AG09309 (cell line): Measurements from ENCODE around the gene PLEKHA8.

ENCODE experiments used
- DNase-seq: peaks from one replicate; pipeline ENCODE4 v3.0.0-alpha.2; 2010; ENCODE audit warnings: low read depth
- H3K4me3 ChIP-seq: 2 replicates; pipeline ENCODE4 v1.5.1; 2011; ENCODE audit warnings: mild to moderate bottlenecking, low read depth, low read length, moderate library complexity; ENCODE audit not compliant: control insufficient read depth
- TF ChIP-seq, protein P1 (sequence below): IDR thresholded peaks from 2 replicates; pipeline ENCODE4 v1.5.1; 2011; ENCODE audit warnings: mild to moderate bottlenecking, low read depth, low read length, inconsistent platforms; ENCODE audit not compliant: insufficient read depth, control insufficient read depth; ENCODE audit errors: missing control alignments

PLEKHA8 gene

DNA sequence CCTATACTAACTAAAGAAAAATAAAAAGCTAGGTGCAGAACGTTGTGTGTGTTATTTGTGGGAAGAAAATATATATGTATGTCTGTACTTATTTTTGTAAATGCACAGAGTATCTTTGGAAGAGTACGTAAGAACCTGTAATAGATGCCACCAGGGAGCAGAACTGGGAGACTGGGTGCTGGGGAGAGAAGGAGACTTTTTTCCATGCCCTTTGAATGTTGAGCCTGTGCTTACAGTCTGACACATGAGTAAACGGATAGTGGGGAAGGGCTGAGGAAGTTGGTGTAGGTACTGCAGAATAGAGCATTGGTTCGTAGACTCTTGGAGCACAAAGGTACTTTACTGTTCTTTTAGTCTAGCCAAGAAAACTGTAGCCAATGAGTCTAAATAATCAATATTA, 37.3 kb upstream of the PLEKHA8 start:
- TF ChIP-seq, protein P1, sequence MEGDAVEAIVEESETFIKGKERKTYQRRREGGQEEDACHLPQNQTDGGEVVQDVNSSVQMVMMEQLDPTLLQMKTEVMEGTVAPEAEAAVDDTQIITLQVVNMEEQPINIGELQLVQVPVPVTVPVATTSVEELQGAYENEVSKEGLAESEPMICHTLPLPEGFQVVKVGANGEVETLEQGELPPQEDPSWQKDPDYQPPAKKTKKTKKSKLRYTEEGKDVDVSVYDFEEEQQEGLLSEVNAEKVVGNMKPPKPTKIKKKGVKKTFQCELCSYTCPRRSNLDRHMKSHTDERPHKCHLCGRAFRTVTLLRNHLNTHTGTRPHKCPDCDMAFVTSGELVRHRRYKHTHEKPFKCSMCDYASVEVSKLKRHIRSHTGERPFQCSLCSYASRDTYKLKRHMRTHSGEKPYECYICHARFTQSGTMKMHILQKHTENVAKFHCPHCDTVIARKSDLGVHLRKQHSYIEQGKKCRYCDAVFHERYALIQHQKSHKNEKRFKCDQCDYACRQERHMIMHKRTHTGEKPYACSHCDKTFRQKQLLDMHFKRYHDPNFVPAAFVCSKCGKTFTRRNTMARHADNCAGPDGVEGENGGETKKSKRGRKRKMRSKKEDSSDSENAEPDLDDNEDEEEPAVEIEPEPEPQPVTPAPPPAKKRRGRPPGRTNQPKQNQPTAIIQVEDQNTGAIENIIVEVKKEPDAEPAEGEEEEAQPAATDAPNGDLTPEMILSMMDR, result no peak
- H3K4me3 ChIP-seq, result no peak overlapping the region

DNA sequence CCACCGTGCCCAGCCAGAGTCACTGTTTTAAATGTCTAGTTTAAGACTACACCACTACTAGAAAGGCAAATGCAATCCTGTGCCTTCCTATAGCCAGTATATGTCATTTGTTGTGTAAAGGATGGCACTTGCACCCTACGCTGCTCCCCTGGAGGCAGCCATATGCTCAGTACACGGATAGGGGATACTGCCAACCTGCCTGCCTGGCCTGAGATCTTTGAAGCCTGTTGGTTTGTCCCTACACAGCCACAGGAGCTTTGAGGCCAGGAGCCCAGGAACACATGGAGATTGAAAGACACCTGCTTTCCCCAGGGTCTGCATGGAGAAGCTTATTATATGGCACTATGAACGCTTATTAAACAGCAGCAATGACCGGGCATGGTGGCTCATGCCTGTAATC, 36.3 kb upstream of the PLEKHA8 start:
- H3K4me3 ChIP-seq, result no peak overlapping the region
- TF ChIP-seq, protein P1, result no peak
- no peak for DNase-seq

More for the DNA sequence above, 37.3 kb upstream of the PLEKHA8 start:
- DNase-seq, result no peak

DNA sequence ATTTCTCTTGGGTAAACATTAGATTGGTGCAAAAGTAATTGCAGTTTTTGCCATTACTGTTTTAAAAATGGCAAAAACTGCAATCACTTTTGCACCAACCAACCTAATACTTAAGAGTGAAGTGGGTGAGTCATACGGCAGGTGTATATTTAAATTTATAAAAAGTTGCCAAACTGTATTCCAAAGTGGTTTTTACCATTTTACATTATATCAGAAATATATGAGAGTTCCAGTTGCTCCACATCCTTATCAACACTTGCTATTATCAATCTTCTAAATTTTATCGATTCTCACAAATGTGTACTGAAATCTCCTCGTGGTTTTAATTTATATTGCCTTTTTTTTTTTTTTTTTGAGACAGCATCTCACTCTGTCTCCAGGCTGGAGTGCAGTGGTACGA, 35.1 kb upstream of the PLEKHA8 start:
- no peak overlapping the region for H3K4me3 ChIP-seq
- TF ChIP-seq, protein P1, result no peak
- DNase-seq, result no peak

DNA sequence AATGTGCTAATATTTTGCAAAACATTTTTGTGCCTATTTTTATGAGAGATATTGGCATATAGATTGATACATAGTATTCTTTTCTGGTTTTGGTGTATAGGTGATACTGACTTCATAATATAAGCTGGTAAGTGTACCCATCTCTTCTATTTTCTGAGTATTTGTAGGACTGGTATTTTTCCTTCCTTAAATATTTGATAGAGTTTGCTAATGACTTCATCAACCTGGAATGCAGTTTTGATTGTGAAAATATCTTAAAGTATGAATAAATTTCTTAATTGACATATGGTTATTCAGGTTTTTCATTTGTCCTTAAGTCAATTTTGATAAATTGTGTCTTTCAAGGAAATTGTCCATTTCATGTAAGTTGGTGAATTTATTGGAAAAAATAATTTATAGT, 32.6 kb upstream of the PLEKHA8 start:
- no peak for DNase-seq
- no peak overlapping the region for H3K4me3 ChIP-seq
- TF ChIP-seq, protein P1, result no peak

DNA sequence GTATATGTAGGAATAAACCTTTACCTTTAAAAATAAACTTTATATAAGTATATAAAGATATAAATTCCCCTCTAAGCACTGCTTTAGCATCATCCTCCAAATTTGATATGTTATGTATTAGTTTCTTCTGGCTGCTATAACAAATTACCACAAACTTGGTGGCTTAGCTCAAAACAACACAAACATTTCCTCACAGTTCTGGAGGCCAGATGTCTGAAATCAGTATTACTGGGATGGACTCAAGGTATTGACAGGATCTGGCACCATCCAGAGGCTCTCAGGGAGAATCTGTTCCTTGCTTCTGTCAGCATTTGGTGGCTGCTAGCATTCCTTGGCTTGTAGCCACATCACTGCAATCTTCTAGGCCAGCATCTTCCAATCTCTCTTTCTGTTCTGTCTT, 31.9 kb upstream of the PLEKHA8 start:
- DNase-seq, result no peak
- TF ChIP-seq, protein P1, result no peak

DNA sequence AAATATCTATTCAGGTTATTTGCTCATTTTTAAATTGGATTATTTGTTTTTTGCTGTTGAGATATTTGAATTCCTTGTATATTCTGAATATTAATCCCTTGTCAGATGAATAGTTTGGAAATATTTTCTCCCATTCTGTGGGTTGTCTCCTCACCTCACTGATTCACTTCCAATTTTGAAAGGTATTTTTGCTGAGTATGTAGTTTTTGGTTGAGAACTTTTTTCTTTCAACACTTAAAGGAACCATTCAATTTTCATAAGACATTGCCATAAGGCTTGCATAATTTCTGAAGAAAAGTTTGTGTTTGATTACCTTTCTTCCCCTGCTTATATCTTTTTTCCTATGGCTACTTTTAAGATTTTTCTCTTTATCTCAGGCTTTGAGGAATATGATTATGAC, 29.7 kb upstream of the PLEKHA8 start:
- H3K4me3 ChIP-seq, result no peak overlapping the region
- TF ChIP-seq, protein P1, result no peak
- DNase-seq, result no peak

More for the DNA sequence above, 31.9 kb upstream of the PLEKHA8 start:
- H3K4me3 ChIP-seq, result no peak overlapping the region

DNA sequence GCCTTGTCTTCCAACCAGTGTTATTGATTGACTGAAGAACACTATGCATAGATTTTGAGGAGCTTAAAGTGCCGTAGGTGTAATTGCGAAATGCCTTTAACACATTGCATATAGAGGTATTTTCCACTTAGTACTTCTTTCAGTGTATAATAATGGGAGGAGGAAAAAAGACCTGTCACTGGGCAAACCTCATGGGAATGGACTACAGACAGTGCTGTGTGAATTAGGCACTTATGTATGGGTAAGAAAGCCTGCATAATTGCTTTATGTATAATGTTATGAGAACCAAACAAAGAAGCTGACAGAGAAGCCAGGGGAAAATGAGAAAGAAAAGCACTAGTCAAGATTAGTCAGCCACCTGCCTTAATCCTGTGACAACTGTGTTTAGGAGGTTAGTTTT, 26.2 kb upstream of the PLEKHA8 start:
- no peak for DNase-seq
- TF ChIP-seq, protein P1, result no peak
- H3K4me3 ChIP-seq, result no peak overlapping the region
